CD14-positive monocyte (primary cell): ENCODE results near the gene SSTR3. TPM values are rescaled to one million over a fixed set of nuclear protein-coding genes. Genes with fewer than 3 reads are reported as not detected.
A peak's percentile ranks its signal among the peaks of the same experiment; 100 is the strongest.

ENCODE experiments used
- DNase-seq, 3 donors: peaks; one replicate each; pipeline ENCODE4 v3.0.0-alpha.2; 2011 to 2022
- H2AFZ ChIP-seq: 2 replicates; pipeline ENCODE4 v1.6.0; 2012; ENCODE audit warnings: mild to moderate bottlenecking, low read depth, low read length, inconsistent platforms; ENCODE audit not compliant: insufficient read depth, poor library complexity, severe bottlenecking
- H3K27ac ChIP-seq, 2 donors: 1 replicate in 1 of 2; 2 replicates in 1 of 2; pipeline ENCODE4 v1.5.1; 2012 to 2013; ENCODE audit warnings: low read length in 2 of 2, control low read depth in 1 of 2, inconsistent platforms in 1 of 2, low read depth in 1 of 2, mild to moderate bottlenecking in 1 of 2
- H3K27me3 ChIP-seq, 2 donors: one replicate each; pipeline versions ENCODE4 v1.6.0 to v1.6.1; 2011 to 2013; ENCODE audit warnings: low read length in 2 of 2; ENCODE audit not compliant: control insufficient read depth in 2 of 2, insufficient read depth in 2 of 2
- H3K36me3 ChIP-seq, 2 donors: replicated peaks in 1 of 2; 1 replicate in 1 of 2; 2 replicates in 1 of 2; pipeline versions ENCODE4 v1.5.1 to v1.6.1; 2012 to 2013; ENCODE audit warnings: low read length in 2 of 2, control low read depth in 1 of 2, inconsistent platforms in 1 of 2, mild to moderate bottlenecking in 1 of 2; ENCODE audit not compliant: insufficient read depth in 2 of 2, control insufficient read depth in 1 of 2
- H3K4me1 ChIP-seq, 2 donors: 1 replicate in 1 of 2; 2 replicates in 1 of 2; pipeline versions ENCODE4 v1.5.1 to v1.6.1; 2012 to 2013; ENCODE audit warnings: low read length in 2 of 2, control low read depth in 1 of 2, inconsistent platforms in 1 of 2, mild to moderate bottlenecking in 1 of 2, moderate library complexity in 1 of 2; ENCODE audit not compliant: insufficient read depth in 2 of 2, control insufficient read depth in 1 of 2
- H3K4me2 ChIP-seq: replicated peaks from 2 replicates; pipeline ENCODE3; 2012; ENCODE audit warnings: low read length, moderate library complexity, mild to moderate bottlenecking; ENCODE audit not compliant: poor library complexity, severe bottlenecking; ENCODE audit errors: extremely low read depth
- H3K4me3 ChIP-seq, 3 experiments: fragments of 200-600 bp in 1 of 3; sonication (generic) in 1 of 3; replicated peaks in 1 of 3; 1 replicate in 2 of 3; 2 replicates in 1 of 3; pipeline ENCODE4 v1.5.1; 2011 to 2013; ENCODE audit warnings: low read length in 3 of 3, mild to moderate bottlenecking in 3 of 3, control low read depth in 2 of 3, low read depth in 2 of 3, inconsistent platforms in 1 of 3, moderate library complexity in 1 of 3
- H3K79me2 ChIP-seq: 2 replicates; pipeline ENCODE4 v1.6.0; 2012; ENCODE audit warnings: mild to moderate bottlenecking, control low read depth, inconsistent platforms, low read length, moderate library complexity; ENCODE audit not compliant: insufficient read depth
- H3K9ac ChIP-seq: 2 replicates; pipeline ENCODE4 v1.6.0; 2017; ENCODE audit warnings: low read length, mild to moderate bottlenecking; ENCODE audit not compliant: insufficient read depth, poor library complexity, severe bottlenecking
- H3K9me3 ChIP-seq, 2 donors: replicated peaks in 1 of 2; 1 replicate in 1 of 2; 2 replicates in 1 of 2; pipeline versions ENCODE4 v1.5.1 to v1.6.1; 2012 to 2013; ENCODE audit warnings: low read length in 2 of 2, control low read depth in 1 of 2; ENCODE audit not compliant: control insufficient read depth in 1 of 2, insufficient read depth in 1 of 2
- H4K20me1 ChIP-seq: 2 replicates; pipeline ENCODE4 v1.6.0; 2012; ENCODE audit warnings: mild to moderate bottlenecking, low read length, control low read depth, moderate library complexity; ENCODE audit not compliant: insufficient read depth
- H3K27ac Mint-ChIP-seq, 7 donors: one replicate each; pipeline ENCODE4 v1.8.0; 2020; ENCODE audit warnings: mild to moderate bottlenecking in 7 of 7, mixed read lengths in 7 of 7, moderate library complexity in 6 of 7, inconsistent platforms in 2 of 7
- H3K27me3 Mint-ChIP-seq, 3 donors: one replicate each; pipeline ENCODE4 v1.8.0; 2021 to 2022; ENCODE audit warnings: low read depth in 3 of 3, mild to moderate bottlenecking in 3 of 3, mixed read lengths in 3 of 3, moderate library complexity in 3 of 3, inconsistent platforms in 1 of 3
- H3K36me3 Mint-ChIP-seq, 2 donors: one replicate each; pipeline ENCODE4 v1.8.0; 2020; ENCODE audit warnings: mixed read lengths in 2 of 2, inconsistent platforms in 1 of 2, mild to moderate bottlenecking in 1 of 2
- H3K4me1 Mint-ChIP-seq: one replicate; pipeline ENCODE4 v1.8.0; 2020; ENCODE audit warnings: mild to moderate bottlenecking, mixed read lengths
- H3K4me3 Mint-ChIP-seq, 2 donors: one replicate each; pipeline ENCODE4 v1.8.0; 2020; ENCODE audit warnings: mild to moderate bottlenecking in 2 of 2, mixed read lengths in 2 of 2, moderate library complexity in 1 of 2
- H3K9me3 Mint-ChIP-seq, 7 donors: one replicate each; pipeline ENCODE4 v1.8.0; 2020 to 2022; ENCODE audit warnings: mixed read lengths in 7 of 7, mild to moderate bottlenecking in 6 of 7, moderate library complexity in 6 of 7, inconsistent platforms in 2 of 7
- CTCF ChIP-seq: fragments of 200-600 bp; IDR thresholded peaks from one replicate; pipeline ENCODE4 v1.8.0; 2022; ENCODE audit warnings: antibody characterized with exemption, mild to moderate bottlenecking
- WGBS: methylation state at CpG from one replicate; pipeline ENCODE4 v1.1.5; 2013; ENCODE audit warnings: missing lambda C conversion rate; ENCODE audit not compliant: insufficient coverage; 5-methylcytosine and 5-hydroxymethylcytosine counted together
- intact Hi-C, 2 donors: fragments of 100-400 bp; cut with micrococcal nuclease; formaldehyde crosslinking; loops; one replicate each; pipeline versions ENCODE4 v1.15.0 to v1.15.1; 2023
- polyA plus RNA-seq, 3 donors: library from polyadenylated mRNA; depleted of rRNA in 1 of 3; unstranded in 2 of 3; stranded (reverse) in 1 of 3; fragments of 300-500 nt in 2 of 3; fragments of >200 nt in 1 of 3; fragmentation: Illumina TruSeq in 2 of 3; gene quantifications; 1 replicate in 2 of 3; 2 replicates in 1 of 3; pipeline ENCODE4 v1.2.3, GENCODE V29; 2012 to 2021

The SSTR3 gene
- polyA plus RNA-seq, 3 donors = 0.04 TPM; not detected in 2

DNA sequence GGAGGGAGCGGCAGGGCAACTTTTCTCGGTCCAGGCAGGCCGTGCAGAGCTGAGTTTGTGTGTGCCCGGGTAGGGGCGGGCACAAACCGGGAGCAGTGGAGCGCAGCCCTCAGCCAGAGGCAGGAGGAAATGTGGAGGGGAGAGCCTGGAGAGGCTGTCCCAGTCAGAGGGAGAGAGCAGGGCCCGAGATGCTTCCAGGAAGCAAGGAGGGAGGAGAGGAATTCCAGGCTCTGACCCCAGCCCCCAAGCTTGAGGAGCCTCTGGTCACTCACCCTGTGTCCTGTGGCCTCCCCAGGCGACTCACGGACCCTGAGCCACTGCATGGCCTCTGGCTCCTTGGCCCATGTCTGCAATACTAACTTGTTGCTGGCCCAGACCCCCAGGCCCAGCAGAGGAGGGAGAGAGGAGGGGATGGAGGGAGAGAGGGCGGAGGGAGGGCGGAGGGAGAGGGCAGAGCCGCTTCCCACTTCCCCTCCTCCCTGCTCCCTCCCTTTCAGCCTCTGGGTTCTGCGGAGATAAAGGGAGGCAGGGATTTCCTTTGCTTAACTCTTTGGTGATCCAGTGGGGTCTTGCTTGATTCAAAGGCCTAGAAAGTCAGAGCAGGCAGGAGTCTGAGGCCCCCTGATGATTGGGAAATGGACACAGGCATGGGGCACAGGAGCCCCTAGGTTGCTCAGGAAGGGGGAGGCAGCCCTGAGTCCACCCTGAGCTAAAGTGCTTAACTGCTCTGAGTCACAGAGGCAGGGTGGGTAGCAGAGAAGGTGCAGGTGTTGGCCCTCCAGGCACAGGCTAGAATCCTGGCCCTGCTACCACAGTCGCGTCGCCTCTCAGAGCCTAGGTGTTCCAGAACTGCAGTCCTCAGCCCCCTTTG, 24.2 kb downstream of the SSTR3 start, which contains the start of gene C1QTNF6:
C1QTNF6 (minus strand) TSS at position 357 of the 871 bp plus-strand sequence; CDS start at position 323, 34 bp downstream.
- H3K36me3 ChIP-seq = no peaks in the 10 kb centered on the region
- no peak within 1 kb of the TSS for H3K4me3 ChIP-seq
- H3K9me3 Mint-ChIP-seq = peaks cover 0 to 3% (median 0%) of the 10 kb centered on the region in 7 donors
- H3K36me3 Mint-ChIP-seq = no peaks in the 10 kb centered on the region
- 41% methylated on average over 9 of the region's 17 CpGs for whole genome bisulfite sequencing
- intact Hi-C loops = no loop called here
- H3K4me1 ChIP-seq = peaks cover 5 to 9% of the 10 kb centered on the region in 2 donors
- H3K9me3 ChIP-seq = no peaks in the 10 kb centered on the region
- H4K20me1 ChIP-seq = no peaks in the 10 kb centered on the region
- peak within 1 kb of the TSS in 1 of 7 donors; percentile 9 for H3K27ac Mint-ChIP-seq
- peaks cover 9 to 17% (median 14%) of the 10 kb centered on the region in 3 donors for H3K27me3 Mint-ChIP-seq
- H3K4me3 Mint-ChIP-seq = no peak within 1 kb of the TSS
- peaks cover 16% of the 10 kb centered on the region for H3K4me1 Mint-ChIP-seq
- no peak for TF ChIP-seq CTCF
- H3K27ac ChIP-seq = no peak within 1 kb of the TSS
- no peak within 1 kb of the TSS for H2AFZ ChIP-seq
- no peaks in the 10 kb centered on the region for H3K79me2 ChIP-seq
- DNase-seq = no peak
- no peak within 1 kb of the TSS for H3K4me2 ChIP-seq
- H3K27me3 ChIP-seq = peaks cover 0 to 3% of the 10 kb centered on the region in 2 donors
- no peak within 1 kb of the TSS for H3K9ac ChIP-seq

DNA sequence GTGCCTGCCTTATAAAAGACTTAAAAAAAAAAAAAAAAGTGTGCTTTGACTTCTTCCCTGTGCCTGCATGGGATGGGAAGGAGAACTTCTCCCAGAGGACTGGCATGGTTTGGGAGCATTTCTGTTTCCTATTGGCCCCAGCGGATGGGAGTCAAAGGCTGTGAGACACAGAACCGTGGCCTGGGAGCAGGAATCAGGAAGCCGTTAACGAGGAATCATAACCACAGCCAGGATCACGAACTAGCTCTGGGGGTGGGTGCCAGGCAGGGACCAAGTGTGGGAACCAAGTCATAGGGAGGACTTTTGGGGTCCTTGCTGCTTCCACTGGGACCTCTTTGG, 24.8 kb downstream of the SSTR3 start:
- Histone ChIP-seq H3K79me2 (no peaks in the 10 kb centered on the region), H3K9ac (no peak overlapping the region), H3K4me3 (no peak overlapping the region), H3K27ac (no peak overlapping the region), H3K9me3 (no peaks in the 10 kb centered on the region), H3K36me3 (no peaks in the 10 kb centered on the region), H3K27me3 (peaks cover 0 to 3% of the 10 kb centered on the region in 2 donors), H2AFZ (no peak overlapping the region), H3K4me1 (peaks cover 5 to 9% of the 10 kb centered on the region in 2 donors), H3K4me2 (no peak overlapping the region), H4K20me1 (no peaks in the 10 kb centered on the region)
- H3K9me3 Mint-ChIP-seq = peaks cover 0 to 3% (median 0%) of the 10 kb centered on the region in 7 donors
- no peak overlapping the region for H3K4me3 Mint-ChIP-seq
- no peak overlapping the region for H3K27ac Mint-ChIP-seq
- intact Hi-C loops = no loop called here
- no peak for TF ChIP-seq CTCF
- no peaks in the 10 kb centered on the region for H3K36me3 Mint-ChIP-seq
- 24% methylated on average over 5 of the region's 5 CpGs for WGBS
- H3K4me1 Mint-ChIP-seq = peaks cover 16% of the 10 kb centered on the region
- peaks cover 9 to 17% (median 14%) of the 10 kb centered on the region in 3 donors for H3K27me3 Mint-ChIP-seq
- no peak for DNase-seq
